Measurements from ENCODE around the gene SLC3A2. TPM values are rescaled to one million over a fixed set of nuclear protein-coding genes. Genes with fewer than 3 reads are reported as not detected.

SLC3A2 gene
- total RNA-seq, 6 experiments from 2014 or later = 39.8 to 106 (median 63.0) TPM

DNA sequence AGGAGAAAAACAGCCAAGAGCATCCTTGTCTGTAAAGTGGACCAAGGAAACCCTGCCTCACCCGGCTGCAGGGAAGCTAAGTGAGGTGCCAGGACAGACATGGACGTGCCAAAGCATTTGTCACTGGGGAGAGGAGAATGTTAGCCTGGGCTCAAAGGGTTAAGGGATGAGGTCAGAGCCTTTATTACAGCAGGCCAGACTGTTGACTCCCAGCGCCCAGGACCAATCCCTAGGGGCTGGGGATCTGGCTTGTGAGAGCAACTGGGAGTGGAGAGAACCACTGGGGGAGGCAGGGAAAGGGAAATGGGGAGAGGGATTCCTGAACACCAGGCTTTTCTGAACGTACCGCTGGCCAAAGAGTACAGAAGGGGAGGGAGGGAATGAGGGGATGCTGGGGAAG is 37.8 kb downstream of the SLC3A2 start:
- TF ChIP-seq, protein P1, sequence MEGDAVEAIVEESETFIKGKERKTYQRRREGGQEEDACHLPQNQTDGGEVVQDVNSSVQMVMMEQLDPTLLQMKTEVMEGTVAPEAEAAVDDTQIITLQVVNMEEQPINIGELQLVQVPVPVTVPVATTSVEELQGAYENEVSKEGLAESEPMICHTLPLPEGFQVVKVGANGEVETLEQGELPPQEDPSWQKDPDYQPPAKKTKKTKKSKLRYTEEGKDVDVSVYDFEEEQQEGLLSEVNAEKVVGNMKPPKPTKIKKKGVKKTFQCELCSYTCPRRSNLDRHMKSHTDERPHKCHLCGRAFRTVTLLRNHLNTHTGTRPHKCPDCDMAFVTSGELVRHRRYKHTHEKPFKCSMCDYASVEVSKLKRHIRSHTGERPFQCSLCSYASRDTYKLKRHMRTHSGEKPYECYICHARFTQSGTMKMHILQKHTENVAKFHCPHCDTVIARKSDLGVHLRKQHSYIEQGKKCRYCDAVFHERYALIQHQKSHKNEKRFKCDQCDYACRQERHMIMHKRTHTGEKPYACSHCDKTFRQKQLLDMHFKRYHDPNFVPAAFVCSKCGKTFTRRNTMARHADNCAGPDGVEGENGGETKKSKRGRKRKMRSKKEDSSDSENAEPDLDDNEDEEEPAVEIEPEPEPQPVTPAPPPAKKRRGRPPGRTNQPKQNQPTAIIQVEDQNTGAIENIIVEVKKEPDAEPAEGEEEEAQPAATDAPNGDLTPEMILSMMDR (IDR thresholded peaks at IDR 0.05) = no peak
- no peak for TF ChIP-seq POLR2A (IDR thresholded peaks at IDR 0.05)
- H3K27me3 ChIP-seq = peaks cover 0 to 2% of the 10 kb centered on the region in 2 donors
- H3K4me1 ChIP-seq = peaks cover 0 to 2% (median 0%) of the 10 kb centered on the region in 4 donors
- H3K4me3 ChIP-seq = no peak overlapping the region
- ATAC-seq = no peak
- intact Hi-C loops (cut with DNase I) = no loop called here
- H3K9me3 ChIP-seq = no peaks in the 10 kb centered on the region
- no peak for DNase-seq
- 48% methylated on average over 5 of the region's 5 CpGs for WGBS (ENCODE audit: insufficient coverage, low coverage, low lambda C conversion rate, missing lambda C conversion rate)
- no peak overlapping the region for H3K27ac ChIP-seq
- no peaks in the 10 kb centered on the region for H3K36me3 ChIP-seq

DNA sequence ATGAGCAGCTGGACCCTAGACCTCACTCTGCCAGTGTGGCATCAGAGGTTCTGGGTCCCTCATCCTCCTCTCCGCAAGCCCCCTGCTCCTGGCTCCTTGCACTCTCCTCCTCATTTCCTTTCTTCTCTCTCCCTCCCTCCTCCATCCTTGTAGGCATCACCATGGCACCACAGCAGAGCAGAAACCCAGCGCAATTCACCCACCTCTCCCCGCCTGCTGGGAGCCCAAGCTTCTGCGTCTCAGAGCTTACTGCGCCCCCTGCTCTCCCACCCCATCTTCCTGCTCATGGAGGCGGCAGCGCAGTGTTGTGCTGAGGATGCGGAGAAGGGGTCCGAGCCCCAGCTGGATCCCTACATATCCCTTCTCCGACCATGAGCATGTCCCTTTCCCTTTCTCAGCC is 38.8 kb downstream of the SLC3A2 start:
- DNase-seq (peak in 1 of 3 donors; percentile 29), ATAC-seq (no peak)
- Histone ChIP-seq H3K36me3 (no peaks in the 10 kb centered on the region), H3K27ac (no peak overlapping the region), H3K4me3 (no peak overlapping the region), H3K9me3 (no peaks in the 10 kb centered on the region), H3K27me3 (peaks cover 0 to 6% of the 10 kb centered on the region in 2 donors), H3K4me1 (peaks cover 0 to 8% (median 2%) of the 10 kb centered on the region in 4 donors)
- intact Hi-C loops (cut with DNase I) = no loop called here
- TF ChIP-seq, protein P1 (IDR thresholded peaks at IDR 0.05) = no peak
- no peak for TF ChIP-seq POLR2A (IDR thresholded peaks at IDR 0.05)
- WGBS (ENCODE audit: insufficient coverage, low coverage, low lambda C conversion rate, missing lambda C conversion rate) = 97% methylated on average over 6 of the region's 10 CpGs

DNA sequence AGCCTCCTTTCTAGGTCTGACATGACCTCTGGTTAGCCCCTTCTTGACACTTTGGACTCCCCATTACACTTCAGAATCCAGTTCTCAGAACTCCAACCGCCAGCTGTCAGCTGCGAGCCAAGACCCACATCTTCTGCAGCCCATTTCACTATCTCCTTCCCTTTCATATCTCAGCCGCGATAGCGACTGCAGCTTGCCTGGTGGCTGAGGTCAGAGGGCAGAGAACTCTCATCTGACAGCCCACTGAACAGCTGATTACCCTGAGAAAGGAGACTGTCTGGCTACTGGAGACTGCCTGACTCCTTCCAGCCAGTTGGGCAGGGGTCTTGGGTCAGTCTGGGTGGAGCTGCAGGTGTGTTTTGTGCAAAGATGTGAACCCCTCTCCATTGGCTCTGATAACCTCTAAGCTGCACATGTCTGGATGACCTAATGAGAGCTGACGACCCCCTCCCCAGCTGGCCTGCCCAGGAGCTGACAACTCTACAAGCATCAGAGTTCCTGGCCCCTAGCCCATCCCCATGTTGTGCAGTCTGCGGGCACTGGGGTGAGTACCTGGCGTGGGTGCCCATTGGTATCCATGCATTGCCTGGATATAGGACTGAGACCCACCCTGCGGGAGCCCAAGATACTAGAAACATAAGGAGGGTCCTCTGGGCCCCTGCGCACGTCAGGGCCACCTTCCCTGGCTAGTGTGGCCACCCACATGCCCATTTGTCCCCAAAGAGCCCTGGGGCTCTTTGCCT is 39.4 kb downstream of the SLC3A2 start:
- DNase-seq = peak in 1 of 3 donors; percentile 34
- Histone ChIP-seq H3K9me3 (no peaks in the 10 kb centered on the region), H3K4me1 (peaks cover 0 to 8% (median 2%) of the 10 kb centered on the region in 4 donors), H3K36me3 (no peaks in the 10 kb centered on the region), H3K27me3 (peaks cover 0 to 6% of the 10 kb centered on the region in 2 donors), H3K27ac (no peak overlapping the region), H3K4me3 (no peak overlapping the region)
- ATAC-seq = no peak
- TF ChIP-seq POLR2A (IDR thresholded peaks at IDR 0.05) = no peak
- TF ChIP-seq, protein P1 (IDR thresholded peaks at IDR 0.05) = no peak
- intact Hi-C loops (cut with DNase I) = no loop called here
- WGBS (ENCODE audit: insufficient coverage, low coverage, low lambda C conversion rate, missing lambda C conversion rate) = 27% methylated on average over 4 of the region's 11 CpGs

DNA sequence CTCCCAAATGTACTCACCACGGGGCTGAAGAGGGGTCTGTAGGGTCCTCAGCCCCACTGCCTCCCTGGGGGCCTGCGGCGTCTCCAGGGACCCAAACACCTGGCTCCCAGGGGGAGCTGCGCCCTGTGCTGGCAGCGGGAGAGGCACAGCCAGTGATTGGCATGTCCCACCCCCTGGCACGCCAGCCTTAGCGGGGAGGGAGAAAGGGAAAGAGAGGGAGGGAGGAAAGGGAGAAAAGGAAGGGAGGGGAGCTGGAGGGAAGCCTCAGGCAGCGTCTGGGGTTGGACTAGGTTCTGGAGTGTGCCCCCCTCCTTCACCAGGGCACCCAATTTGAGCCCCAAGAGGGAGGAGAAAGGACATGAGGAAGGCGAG is 40.5 kb downstream of the SLC3A2 start, which contains the start of gene CHRM1:
Gene CHRM1, minus strand, starts transcription at position 163 of the 372 bp plus-strand sequence. CDS start 10,263 bp downstream, outside the sequence.
- Histone ChIP-seq H3K4me1 (peaks cover 0 to 10% (median 4%) of the 10 kb centered on the region in 4 donors), H3K27me3 (peaks cover 0 to 16% of the 10 kb centered on the region in 2 donors), H3K4me3 (no peak within 1 kb of the TSS), H3K9me3 (no peaks in the 10 kb centered on the region), H3K36me3 (no peaks in the 10 kb centered on the region), H3K27ac (no peak within 1 kb of the TSS)
- no peak for DNase-seq
- WGBS (ENCODE audit: insufficient coverage, low coverage, low lambda C conversion rate, missing lambda C conversion rate) = 37% methylated on average over 7 of the region's 9 CpGs
- ATAC-seq = no peak
- TF ChIP-seq POLR2A (IDR thresholded peaks at IDR 0.05) = no peak
- intact Hi-C loops (cut with DNase I) = no loop called here

DNA sequence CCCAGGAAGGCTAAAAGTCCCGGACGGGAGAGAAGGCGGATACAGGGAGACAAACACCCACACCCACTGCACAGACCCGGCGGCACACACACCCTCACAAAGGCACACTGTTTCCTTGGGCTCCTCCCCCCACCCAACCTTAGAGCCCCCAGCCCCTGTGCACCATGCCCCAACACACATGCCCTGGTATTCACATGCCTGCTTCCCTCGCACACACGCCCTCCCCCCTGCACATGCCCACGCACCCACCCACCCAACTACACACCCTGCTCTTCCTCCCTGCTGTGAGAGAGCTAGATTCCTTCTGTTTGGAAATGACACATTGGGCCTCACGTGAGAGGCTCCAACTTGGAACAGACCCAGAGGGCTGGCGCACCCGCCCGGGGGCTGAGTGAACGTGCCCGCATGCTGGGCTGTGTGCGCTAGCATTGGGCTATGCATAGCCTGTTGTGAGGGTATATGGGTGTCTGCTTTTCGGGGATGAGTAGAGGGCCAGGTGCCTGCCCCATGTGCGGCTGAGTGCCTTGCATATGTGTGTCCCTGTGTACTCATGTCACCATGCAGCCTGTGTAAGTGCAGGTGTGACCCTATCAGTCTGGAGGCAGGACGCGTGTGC is 41.0 kb downstream of the SLC3A2 start:
- intact Hi-C loops (cut with DNase I) = no loop called here
- Histone ChIP-seq H3K27ac (no peak overlapping the region), H3K9me3 (no peaks in the 10 kb centered on the region), H3K36me3 (no peaks in the 10 kb centered on the region), H3K4me1 (peaks cover 0 to 14% (median 4%) of the 10 kb centered on the region in 4 donors), H3K4me3 (no peak overlapping the region), H3K27me3 (peaks cover 0 to 21% of the 10 kb centered on the region in 2 donors)
- DNase-seq (no peak), ATAC-seq (no peak)
- TF ChIP-seq POLR2A (IDR thresholded peaks at IDR 0.05) = no peak
- 40% methylated on average over 8 of the region's 19 CpGs for WGBS (ENCODE audit: insufficient coverage, low coverage, low lambda C conversion rate, missing lambda C conversion rate)
